ENCODE results near the gene DIO2. TPM values are rescaled to one million over a fixed set of nuclear protein-coding genes. Genes with fewer than 3 reads are reported as not detected.

Gene DIO2
- total RNA-seq (2022; extraction: Qiagen RNA extraction) = 5.7 to 7.5 TPM (median 6.1 TPM) in 5 replicates

DNA sequence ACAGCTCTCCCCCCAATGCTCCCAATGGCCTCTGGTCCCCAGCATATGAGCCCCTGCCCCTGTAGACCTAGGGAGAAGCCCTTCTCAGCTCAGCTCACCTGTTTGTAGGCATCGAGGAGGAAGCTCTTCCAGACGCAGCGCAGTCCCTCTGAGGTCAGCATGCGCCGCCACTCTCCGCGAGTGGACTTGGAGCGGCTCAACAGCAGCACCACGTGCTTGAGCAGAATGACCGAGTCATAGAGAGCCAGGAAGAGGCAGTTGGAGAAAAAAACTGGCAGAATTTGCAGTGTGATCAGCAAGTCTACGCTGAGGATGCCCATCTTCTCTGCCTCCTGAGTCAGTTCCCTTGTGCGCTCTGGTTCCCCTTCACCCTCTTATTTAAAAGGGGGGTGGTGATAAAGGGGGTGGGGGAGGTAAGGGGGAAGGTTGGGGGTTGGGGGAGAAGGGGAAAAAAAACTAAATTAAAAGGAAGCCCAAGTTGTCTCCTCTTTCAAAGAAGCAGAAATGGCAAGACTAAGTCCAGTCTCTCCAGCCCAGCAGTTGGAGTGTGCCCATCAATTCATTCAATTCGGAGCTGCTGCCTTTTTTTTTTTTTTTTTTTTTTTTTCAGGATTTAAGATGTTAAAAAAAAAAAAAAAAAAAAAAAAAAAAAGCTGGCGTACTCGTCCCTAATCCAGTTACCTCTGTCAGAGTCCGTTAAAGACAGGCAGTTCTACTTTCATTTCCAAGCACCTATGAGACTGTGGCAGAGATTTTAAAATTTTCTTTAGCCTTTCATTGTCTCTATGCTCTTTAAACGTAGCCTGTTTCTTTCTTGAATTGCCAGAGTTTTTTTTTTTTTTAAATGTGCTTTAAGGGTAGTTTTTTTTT lies at the start of gene DIO2:
DIO2 (minus strand) TSS at position 352 of the 870 bp plus-strand sequence; CDS start at position 320, 32 bp downstream.

Measured in A549 treated with CORT108297 at 1 μM for 4 hours (cell line).